GM12874 (cell line): ENCODE results near the gene TMEM201.

ENCODE experiments used
- CTCF ChIP-seq: IDR thresholded peaks from 2 replicates; pipeline ENCODE4 v1.5.1; 2011; ENCODE audit warnings: low read depth, mild to moderate bottlenecking, control low read depth, low read length, moderate library complexity; ENCODE audit not compliant: insufficient read depth

Gene TMEM201

GRCh38 chr1:9603766-9604753 is 15.3 kb downstream of the TMEM201 start:
- TF ChIP-seq CTCF = no peak

- no peak for TF ChIP-seq CTCF
These were observed 16.1 kb downstream of the TMEM201 start for GRCh38 chr1:9604836-9605235.

GRCh38 chr1:9605946-9606455 is 17.3 kb downstream of the TMEM201 start:
- no peak for TF ChIP-seq CTCF

- no peak for TF ChIP-seq CTCF
These were observed 17.7 kb downstream of the TMEM201 start for GRCh38 chr1:9606458-9606857.

GRCh38 chr1:9606948-9607347 is 18.2 kb downstream of the TMEM201 start:
- TF ChIP-seq CTCF = no peak

- TF ChIP-seq CTCF = no peak
These were observed 18.6 kb downstream of the TMEM201 start for GRCh38 chr1:9607352-9607751.

GRCh38 chr1:9609998-9610397 is 21.3 kb downstream of the TMEM201 start:
- TF ChIP-seq CTCF = no peak
